Cortex of kidney (tissue), 1 donor: ENCODE measurements around the gene NEUROG2.
"Not testable (repeated sequence)": the region's sequence is repeated elsewhere in the genome, so short reads cannot be mapped to it uniquely, and the experiment has no call there.

ENCODE experiments used
- DNase-seq: peaks from one replicate; lab custom pipeline; 2025; lab: John Stamatoyannopoulos, UW

Gene NEUROG2

DNA sequence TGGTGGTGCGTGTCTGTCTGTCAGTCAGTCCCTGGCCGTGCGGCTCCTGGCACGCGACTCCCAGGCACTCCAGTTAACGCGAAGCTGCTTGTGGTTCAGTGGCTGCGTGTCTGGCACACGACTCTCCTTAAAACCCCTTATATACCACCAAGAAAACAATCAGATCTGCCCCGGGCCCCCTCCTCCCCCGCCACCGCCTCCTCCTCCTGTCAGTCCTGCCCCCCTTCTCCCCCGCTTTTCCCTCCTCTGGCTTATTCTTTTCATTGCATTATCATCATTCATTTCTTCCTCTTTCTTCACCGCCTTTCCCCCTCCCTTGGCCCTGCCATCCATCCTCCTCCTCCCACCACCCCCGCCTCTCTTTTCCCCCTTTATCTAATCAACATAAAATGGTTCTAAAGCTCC lies at the start of gene NEUROG2:
NEUROG2 (minus strand) TSS at position 115 of the 405 bp plus-strand sequence. CDS start 705 bp downstream, outside the sequence.
- DNase-seq = no peak

- no peak for DNase-seq
Measured at GRCh38 chr4:112564706-112565270, 48.8 kb upstream of the NEUROG2 start.

DNA sequence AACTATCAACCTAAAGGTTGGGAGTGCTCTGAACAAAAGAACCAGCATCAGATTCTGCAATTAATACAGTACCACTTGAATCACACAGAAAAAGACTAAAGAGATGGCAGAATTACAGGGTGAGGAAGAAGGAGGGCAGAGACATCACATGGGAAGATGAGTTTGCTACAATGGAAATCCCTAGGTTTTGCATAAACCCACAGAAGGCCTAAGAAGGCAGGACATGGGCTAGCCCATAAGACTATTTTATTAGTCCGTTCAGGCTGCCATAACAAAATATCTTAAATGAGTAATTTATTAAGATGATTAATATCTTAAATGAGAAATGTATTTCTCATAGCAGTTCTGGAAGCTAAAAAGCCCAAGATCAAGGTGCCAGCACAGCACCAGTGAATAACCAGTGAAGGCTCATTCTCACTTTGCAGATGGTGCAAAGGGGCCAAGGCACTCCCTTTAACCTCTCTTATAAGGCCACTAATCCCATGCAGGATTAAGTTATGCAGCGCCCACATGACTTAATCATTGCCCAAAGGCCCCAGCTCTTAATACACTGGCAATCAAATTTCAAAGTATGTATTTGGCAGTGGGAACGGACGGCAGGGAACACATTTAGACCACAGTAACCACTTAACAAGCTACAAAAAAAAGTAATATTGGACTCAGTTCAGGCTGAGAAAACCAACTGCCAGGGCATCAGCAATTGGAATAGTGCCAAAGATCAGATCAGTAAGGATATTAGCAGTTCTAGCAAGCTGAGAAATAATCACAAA lies 47.6 kb upstream of the NEUROG2 start:
- no peak for DNase-seq

DNA sequence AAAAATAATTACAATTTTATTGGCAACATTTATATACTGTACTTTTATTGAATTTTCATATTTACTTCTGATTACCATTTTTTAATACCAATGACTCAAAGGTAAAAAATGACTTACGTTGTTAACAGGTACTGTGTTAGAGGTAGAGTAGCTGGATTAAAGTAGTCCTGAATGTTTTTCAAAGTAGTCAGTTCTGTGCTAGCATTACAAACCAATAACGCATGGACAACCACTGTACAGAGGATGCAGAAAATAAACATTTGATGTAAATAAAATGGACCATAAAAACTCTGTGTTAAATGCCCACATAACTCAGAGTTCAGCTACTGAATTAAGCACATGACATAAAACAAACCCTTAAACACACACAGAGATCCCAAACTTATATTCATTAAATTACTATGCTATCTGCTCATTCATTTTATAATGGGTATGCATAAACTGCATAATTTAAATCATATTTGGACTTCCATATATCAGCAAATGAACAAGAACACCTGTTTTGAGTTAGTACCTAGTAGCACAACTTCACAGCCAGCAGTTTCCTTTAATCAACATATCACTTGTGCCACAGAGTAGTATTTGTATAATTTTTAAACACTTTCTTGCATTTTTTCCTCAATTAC lies 46.4 kb upstream of the NEUROG2 start:
- DNase-seq = no peak

DNA sequence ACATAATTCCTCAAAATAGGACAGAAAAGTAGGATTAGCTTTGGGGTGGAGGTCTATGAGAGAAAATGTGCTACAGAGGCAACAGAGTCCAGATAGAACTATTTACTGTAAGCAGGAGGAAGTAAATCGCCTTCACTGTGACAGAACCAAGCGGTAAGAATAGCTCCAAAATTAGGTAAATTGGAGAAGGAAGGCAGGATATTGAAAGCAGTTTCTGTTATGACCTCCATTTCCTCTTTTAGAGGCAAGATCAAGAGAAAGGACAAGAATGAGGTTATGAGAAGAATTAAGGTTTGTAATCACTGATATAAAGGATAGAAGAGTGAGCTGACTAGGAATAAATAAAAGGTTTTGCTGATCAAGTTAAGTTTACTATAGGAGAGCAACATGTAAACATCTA lies 44.1 kb upstream of the NEUROG2 start:
- no peak for DNase-seq

DNA sequence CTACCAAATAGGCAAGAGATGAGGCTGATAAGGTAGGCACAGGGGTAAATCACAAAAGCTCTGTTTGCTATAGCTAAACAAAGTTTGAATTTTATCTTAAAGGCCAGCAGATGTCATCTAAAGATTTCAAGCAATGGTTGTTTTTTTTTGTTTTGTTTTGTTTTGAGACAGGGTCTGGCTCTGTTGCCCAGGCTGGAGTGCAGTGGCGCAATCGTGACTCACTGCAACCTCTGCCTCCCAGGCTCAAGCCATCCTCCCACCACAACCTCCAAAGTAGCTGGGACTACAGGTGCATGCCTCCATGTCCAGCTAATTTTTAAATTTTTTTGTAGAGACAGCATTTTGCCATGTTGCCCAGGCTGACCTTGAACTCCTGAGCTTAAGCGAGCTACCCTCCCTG lies 43.1 kb upstream of the NEUROG2 start:
- DNase-seq = no peak

GRCh38 chr4:112557676-112558411 lies 41.9 kb upstream of the NEUROG2 start:
- DNase-seq = no peak

- not testable (repeated sequence) for DNase-seq
Measured at GRCh38 chr4:112554271-112554670, 38.3 kb upstream of the NEUROG2 start.

DNA sequence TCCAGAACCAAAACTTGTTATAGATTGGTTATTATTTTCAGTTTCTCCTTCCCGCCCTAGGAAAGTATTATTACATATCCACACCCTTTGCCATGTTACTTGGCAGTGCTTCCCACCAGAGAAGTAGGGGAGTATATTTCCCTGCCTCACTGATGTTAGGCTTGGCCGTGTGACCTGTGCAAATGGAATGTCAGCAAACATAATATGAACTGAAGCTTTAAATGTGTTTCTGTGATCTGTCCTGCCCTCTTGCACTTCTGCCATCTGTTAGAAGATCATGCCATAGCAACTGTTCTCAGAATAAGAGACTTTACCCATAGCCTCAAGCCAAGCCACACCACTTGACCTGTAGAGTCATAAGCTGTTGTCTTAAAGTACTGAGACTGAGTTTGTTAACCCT lies 36.7 kb upstream of the NEUROG2 start:
- DNase-seq = no peak

GRCh38 chr4:112550728-112551127 lies 34.7 kb upstream of the NEUROG2 start:
- no peak for DNase-seq

- no peak for DNase-seq
Measured at GRCh38 chr4:112546476-112546875, 30.5 kb upstream of the NEUROG2 start.

- DNase-seq = no peak
Measured at GRCh38 chr4:112545346-112545745, 29.4 kb upstream of the NEUROG2 start.

DNA sequence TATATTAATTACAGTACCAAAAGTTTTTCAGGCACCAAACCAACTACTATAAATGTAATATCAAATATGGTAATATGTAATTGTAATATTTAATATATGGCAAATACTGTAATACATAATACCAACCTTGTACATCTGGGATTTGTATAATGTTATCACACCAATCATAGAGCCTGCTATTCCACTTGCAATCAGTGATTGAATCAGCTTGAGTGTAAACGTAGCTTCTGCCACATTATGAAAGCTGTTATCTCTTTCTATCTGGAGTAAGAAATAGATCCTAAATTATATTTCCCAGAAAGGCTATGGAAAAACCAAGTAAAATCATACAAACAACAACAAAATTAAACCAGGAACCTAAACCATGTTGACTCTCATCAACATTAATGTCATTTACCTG lies 24.7 kb upstream of the NEUROG2 start:
- DNase-seq = no peak

DNA sequence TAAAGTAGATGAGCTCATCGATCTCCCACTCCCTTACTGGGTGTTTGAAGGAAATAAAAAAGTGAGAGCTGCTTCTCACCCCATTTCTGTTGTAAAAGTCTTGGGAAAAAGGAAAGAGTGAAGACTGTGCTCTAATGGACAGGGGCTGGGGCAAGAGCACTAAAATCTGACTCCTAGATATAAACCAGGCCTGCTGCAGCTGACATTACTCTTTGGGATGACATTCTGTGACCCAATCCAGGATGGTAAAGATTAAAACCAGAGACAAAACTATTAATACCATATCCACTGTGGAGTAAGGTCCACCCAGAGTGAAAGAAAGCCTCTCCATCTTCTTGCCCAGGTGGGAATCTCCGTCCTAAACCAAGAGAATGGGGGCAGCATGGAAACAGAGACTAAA lies 20.1 kb upstream of the NEUROG2 start:
- DNase-seq = no peak

GRCh38 chr4:112532267-112532666 lies 16.3 kb upstream of the NEUROG2 start:
- DNase-seq = no peak

DNA sequence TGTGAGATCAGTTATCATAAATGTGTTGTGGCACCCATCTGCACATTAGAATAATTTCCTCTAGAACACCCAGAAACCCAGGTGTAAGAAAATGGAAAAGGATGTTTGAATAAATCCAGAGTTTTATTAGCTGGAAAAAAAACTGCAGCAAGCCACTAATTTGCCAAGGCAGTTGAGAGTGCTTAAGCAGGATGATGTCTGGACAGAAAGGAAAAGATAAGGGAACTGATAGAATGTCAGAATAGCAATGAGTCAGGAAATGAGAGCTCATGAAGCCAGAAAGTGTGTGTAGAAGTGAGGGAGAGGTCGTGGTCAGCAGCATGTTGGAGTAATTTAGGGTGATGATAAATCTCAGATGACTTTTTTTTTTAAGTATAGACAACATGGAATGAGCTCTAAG lies 15.2 kb upstream of the NEUROG2 start:
- no peak for DNase-seq

DNA sequence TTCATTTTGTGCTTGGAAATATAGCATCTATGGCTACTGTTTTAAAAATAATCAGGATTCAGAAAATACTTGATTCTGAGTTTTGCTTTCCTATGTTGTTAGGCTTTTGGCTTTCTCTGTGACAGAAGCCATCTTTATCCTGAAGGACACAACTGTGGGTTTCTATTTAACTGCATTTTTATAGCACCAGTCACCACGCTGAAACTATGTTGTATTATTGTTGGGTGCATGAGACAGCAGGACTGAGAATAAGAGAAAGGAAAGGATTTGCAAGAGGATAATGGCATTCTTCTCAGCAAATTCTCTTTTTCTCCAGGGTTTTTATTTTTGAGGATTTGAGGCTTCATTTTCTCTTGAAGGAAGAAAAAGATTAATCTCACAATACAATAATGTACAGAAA lies 10.1 kb upstream of the NEUROG2 start:
- DNase-seq = no peak

GRCh38 chr4:112523764-112524505 lies 8.0 kb upstream of the NEUROG2 start:
- DNase-seq = no peak

DNA sequence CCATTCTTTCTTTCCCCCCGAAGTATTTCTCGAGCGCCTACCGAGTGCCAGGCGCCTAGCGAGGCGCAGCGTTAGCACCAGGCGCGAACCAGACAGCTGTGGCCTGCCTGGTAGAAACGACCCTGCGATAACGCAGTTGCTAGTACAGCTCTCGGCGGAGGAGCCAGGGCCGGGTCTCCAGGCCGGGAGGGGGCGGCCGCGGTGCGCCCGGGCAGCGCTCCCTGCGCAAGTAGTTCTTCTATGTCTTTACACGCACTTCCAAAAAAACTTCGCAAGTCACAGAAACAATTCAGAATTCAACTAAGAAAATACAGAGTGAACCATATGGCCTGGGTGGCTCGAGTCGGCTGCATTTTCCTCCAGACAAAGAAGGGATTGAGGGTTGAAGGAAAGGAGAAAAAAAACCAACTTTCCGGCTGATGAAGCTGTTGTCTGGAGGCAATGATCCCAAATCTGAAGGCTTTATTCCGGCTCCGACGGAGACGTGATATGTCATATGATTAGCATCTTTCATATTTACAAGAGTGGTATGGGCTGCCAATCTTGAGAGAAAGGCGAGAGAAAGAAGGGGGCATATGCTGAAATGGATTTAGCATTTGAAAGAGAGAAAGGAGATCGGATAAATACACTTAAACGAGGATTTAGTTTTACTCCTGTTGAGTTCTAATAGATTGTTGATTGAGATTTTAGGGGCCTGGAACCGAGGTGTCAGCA lies 7.2 kb upstream of the NEUROG2 start:
- DNase-seq = no peak

- DNase-seq = not testable (repeated sequence)
Measured at GRCh38 chr4:112522431-112522830, 6.5 kb upstream of the NEUROG2 start.
